ENCODE measurements around the gene CHST15. TPM values are rescaled to one million over a fixed set of nuclear protein-coding genes. Genes with fewer than 3 reads are reported as not detected.

Gene CHST15
- total RNA-seq, 2 experiments from 2014 or later = 14.7 to 26.4 TPM

- no peaks in the 10 kb centered on the region for H3K79me2 ChIP-seq (ENCODE audit: insufficient read depth, low read depth, low read length)
- CTCF ChIA-PET (ENCODE audit: unreplicated experiment) = no interaction called here
- POLR2A ChIA-PET = interaction anchor here (1.0 kb wide), 1 partner anchor 25 kb away, joined by 3 read pairs; no protein-coding TSS in a partner anchor
- peaks cover 43% of the 10 kb centered on the region for H3K4me1 ChIP-seq (ENCODE audit: insufficient read depth, low read length, poor library complexity, severe bottlenecking)
- no peaks in the 10 kb centered on the region for H3K9me2 ChIP-seq (ENCODE audit: insufficient read depth, low read length)
- TF ChIP-seq EZH2phosphoT487 (IDR thresholded peaks at IDR 0.05; ENCODE audit: borderline replicate concordance, low read depth, low read length) (no peak), CTCF (conservative IDR thresholded peaks at IDR 0.05; ENCODE audit: low read length) (no peak)
- H3K4me2 ChIP-seq (ENCODE audit: low read length) = no peak overlapping the region
- intact Hi-C loops (cut with micrococcal nuclease; ENCODE audit: unreplicated experiment) = no loop called here
- H4K20me1 ChIP-seq (ENCODE audit: insufficient read depth, low read length) = no peaks in the 10 kb centered on the region
- no peaks in the 10 kb centered on the region for H3K9me3 ChIP-seq (ENCODE audit: low read length)
- DNase-seq (ENCODE audit: low spot score) = no peak
- H3K4me3 ChIP-seq (ENCODE audit: low read depth, low read length, poor library complexity, severe bottlenecking) = no peak overlapping the region
- H3K27ac ChIP-seq (ENCODE audit: low read depth, low read length, poor library complexity, severe bottlenecking) = no peak overlapping the region
- no peak overlapping the region for H2AFZ ChIP-seq (ENCODE audit: low read length)
- no peaks in the 10 kb centered on the region for H3K36me3 ChIP-seq (ENCODE audit: insufficient read depth, low read length)
- no TSS peak for BruUV-seq (replicated peaks)
Measured at GRCh38 chr10:124058346-124059003, 34.9 kb downstream of the CHST15 start.

GRCh38 chr10:124057601-124058000, 35.8 kb downstream of the CHST15 start:
- Histone ChIP-seq H4K20me1 (ENCODE audit: insufficient read depth, low read length) (no peaks in the 10 kb centered on the region), H3K79me2 (ENCODE audit: insufficient read depth, low read depth, low read length) (no peaks in the 10 kb centered on the region; the same call in 1 of the 2 replicates), H2AFZ (ENCODE audit: low read length) (no peak overlapping the region), H3K9me2 (ENCODE audit: insufficient read depth, low read length) (no peaks in the 10 kb centered on the region), H3K4me3 (ENCODE audit: low read depth, low read length, poor library complexity, severe bottlenecking) (no peak overlapping the region), H3K4me1 (ENCODE audit: insufficient read depth, low read length, poor library complexity, severe bottlenecking) (peaks cover 40% of the 10 kb centered on the region), H3K27ac (ENCODE audit: low read depth, low read length, poor library complexity, severe bottlenecking) (no peak overlapping the region), H3K9me3 (ENCODE audit: low read length) (no peaks in the 10 kb centered on the region), H3K36me3 (ENCODE audit: insufficient read depth, low read length) (0 out of 2 replicates have a peak, but pooled peaks cover 6% of the 10 kb centered on the region), H3K4me2 (ENCODE audit: low read length) (no peak overlapping the region)
- no TSS peak for BruUV-seq (replicated peaks)
- POLR2A ChIA-PET = no interaction called here
- DNase-seq (ENCODE audit: low spot score) = no peak
- intact Hi-C loops (cut with micrococcal nuclease; ENCODE audit: unreplicated experiment) = no loop called here
- CTCF ChIA-PET (ENCODE audit: unreplicated experiment) = no interaction called here
- no peak for TF ChIP-seq EZH2phosphoT487 (IDR thresholded peaks at IDR 0.05; ENCODE audit: borderline replicate concordance, low read depth, low read length)
- TF ChIP-seq CTCF (conservative IDR thresholded peaks at IDR 0.05; ENCODE audit: low read length) = no peak

GRCh38 chr10:124056337-124056980, 36.9 kb downstream of the CHST15 start:
- BruUV-seq (replicated peaks) = no TSS peak
- Histone ChIP-seq H3K4me2 (ENCODE audit: low read length) (no peak overlapping the region), H3K27ac (ENCODE audit: low read depth, low read length, poor library complexity, severe bottlenecking) (no peak overlapping the region), H4K20me1 (ENCODE audit: insufficient read depth, low read length) (no peaks in the 10 kb centered on the region), H3K79me2 (ENCODE audit: insufficient read depth, low read depth, low read length) (no peaks in the 10 kb centered on the region; the same call in 1 of the 2 replicates), H3K4me3 (ENCODE audit: low read depth, low read length, poor library complexity, severe bottlenecking) (no peak overlapping the region), H3K9me3 (ENCODE audit: low read length) (no peaks in the 10 kb centered on the region), H2AFZ (ENCODE audit: low read length) (no peak overlapping the region), H3K36me3 (ENCODE audit: insufficient read depth, low read length) (0 out of 2 replicates have a peak, but pooled peaks cover 6% of the 10 kb centered on the region), H3K4me1 (ENCODE audit: insufficient read depth, low read length, poor library complexity, severe bottlenecking) (peaks cover 38% of the 10 kb centered on the region), H3K9me2 (ENCODE audit: insufficient read depth, low read length) (no peaks in the 10 kb centered on the region)
- POLR2A ChIA-PET = interaction anchor here (1.6 kb wide), 1 partner anchor 14 kb away, joined by 6 read pairs; no protein-coding TSS in a partner anchor
- TF ChIP-seq CTCF (conservative IDR thresholded peaks at IDR 0.05; ENCODE audit: low read length) (no peak), EZH2phosphoT487 (IDR thresholded peaks at IDR 0.05; ENCODE audit: borderline replicate concordance, low read depth, low read length) (no peak)
- CTCF ChIA-PET (ENCODE audit: unreplicated experiment) = no interaction called here
- DNase-seq (ENCODE audit: low spot score) = no peak
- intact Hi-C loops (cut with micrococcal nuclease; ENCODE audit: unreplicated experiment) = no loop called here
